GM18526 (cell line): ENCODE results near the gene PLPP1.

Source experiments
- POLR2A ChIP-seq: IDR thresholded peaks from 3 replicates; pipeline ENCODE4 v1.6.1; 2011; ENCODE audit not compliant: insufficient read length; ENCODE audit errors: extremely low read depth

PLPP1 gene

DNA sequence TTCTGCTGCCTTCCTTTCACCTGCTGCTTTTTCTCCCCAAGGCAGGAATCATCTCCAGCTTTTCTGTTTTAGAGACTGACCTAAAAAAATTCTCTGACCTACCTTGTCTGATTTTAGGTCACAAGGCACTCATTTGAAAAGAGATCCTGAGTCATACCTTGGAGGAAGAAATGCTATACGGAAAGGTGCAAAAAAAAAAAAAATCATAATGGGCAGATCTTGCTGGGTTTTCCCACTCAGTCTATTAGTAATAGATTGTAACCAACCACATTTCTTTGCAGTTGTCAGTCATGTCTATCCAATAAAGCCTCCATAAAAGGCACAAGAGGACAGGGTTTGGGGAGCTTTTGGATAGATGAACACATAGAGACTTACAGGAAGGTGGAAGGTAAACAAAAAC is 157.0 kb downstream of the PLPP1 start:
- no peak for TF ChIP-seq POLR2A
